GM18867 (cell line): Measurements from ENCODE around the gene HLA-C.
A peak's percentile ranks its signal among the peaks of the same experiment; 100 is the strongest.
"Not testable (repeated sequence)": the region's sequence is repeated elsewhere in the genome, so short reads cannot be mapped to it uniquely, and the experiment has no call there.

Source experiments
- ATAC-seq: cut with Tn5 transposase; IDR thresholded peaks from one replicate; pipeline ENCODE4 v1.9.1; 2021; ENCODE audit warnings: mild to moderate bottlenecking, moderate library complexity; ENCODE audit not compliant: unreplicated experiment

Gene HLA-C

DNA sequence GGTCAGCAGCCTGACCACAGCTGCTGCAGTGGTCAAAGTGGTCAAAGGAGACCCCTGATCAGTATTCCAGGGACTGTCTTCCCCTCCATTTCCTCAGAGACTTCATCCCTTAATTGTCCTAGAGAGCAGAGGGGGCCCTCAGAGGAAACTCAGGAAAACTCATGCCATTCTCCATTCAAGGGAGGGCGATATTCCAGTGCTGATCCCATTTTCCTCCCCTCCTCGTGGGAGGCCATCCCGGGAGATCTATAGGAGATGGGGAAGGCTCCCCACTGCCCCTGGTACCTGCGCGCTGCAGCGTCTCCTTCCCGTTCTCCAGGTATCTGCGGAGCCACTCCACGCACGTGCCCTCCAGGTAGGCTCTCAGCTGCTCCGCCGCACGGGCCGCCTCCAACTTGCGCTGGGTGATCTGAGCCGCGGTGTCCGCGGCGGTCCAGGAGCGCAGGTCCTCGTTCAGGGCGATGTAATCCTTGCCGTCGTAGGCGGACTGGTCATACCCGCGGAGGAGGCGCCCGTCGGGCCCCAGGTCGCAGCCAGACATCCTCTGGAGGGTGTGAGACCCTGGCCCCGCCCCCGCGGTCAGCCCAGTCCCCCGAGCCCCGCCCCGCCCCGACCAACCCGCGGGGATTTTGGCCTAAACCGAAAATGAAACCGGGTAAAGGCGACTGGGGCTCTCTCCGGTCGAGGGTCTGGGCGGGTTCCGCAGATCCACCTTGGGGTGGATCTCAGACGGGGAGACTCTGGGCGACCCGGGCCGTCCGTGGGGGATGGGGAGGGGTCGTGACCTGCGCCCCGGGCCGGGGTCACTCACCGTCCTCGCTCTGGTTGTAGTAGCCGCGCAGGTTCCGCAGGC, 878 bp downstream of the HLA-C start:
- peak; percentile 30 for ATAC-seq

DNA sequence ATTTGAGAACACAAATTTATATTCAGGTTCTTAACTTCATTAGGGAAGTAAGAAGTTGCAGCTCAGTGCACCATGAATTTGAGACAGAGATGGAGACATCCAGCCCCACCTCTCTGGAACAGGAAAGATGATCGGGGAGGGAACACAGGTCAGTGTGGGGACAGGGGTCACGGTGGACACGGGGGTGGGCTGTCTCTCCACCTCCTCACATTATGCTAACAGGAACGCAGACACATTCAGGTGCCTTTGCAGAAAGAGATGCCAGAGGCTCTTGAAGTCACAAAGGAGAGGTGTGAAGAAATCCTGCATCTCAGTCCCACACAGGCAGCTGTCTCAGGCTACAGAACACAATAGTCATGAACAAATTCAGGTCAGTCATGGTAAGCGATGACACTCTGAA, 3.1 kb downstream of the HLA-C start:
- no peak for ATAC-seq

- ATAC-seq: no peak
Measured at GRCh38 chr6:31268369-31268765, 3.5 kb downstream of the HLA-C start.

GRCh38 chr6:31267651-31268368, 4.1 kb downstream of the HLA-C start:
- no peak for ATAC-seq

DNA sequence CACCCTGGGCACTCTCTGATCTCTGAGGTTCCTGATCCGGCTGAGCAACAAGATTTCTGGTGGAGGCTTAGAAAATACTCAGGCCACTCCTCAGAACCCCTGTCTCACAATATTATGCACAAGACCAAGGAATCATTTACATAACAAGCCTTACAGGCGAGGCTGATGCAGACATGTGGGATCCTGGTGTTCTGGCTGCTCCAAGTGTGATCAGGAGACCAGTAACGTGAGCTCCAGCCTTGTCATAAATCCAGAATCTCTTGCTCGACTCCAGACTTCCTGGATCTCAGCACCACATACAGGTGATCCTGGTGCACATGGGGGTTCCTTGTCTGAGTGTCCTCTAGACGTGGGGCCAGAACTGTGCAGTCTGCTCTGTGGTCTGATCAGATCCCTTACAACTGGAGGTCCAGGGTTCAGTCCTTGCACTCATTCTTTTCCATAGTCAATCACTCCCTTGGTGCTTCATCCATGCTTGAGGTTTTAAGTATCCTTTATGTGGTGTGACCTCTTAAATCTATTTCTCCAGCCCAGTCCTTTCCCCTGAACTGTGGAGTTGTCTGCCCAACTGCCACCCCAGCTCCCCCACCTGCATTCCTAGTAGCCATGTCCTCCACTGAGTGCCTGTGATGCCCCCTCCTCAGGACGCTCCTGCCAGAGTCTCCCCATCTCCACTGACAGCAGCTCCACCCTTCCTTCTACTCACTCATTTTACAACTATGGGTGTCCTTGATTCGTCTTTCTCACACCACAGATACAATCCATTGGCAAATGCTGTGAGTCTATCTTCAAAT, 5.1 kb downstream of the HLA-C start:
- ATAC-seq: no peak

- ATAC-seq: no peak
Measured at GRCh38 chr6:31265926-31266325, 6.0 kb downstream of the HLA-C start.

GRCh38 chr6:31263346-31263933, 8.5 kb downstream of the HLA-C start:
- not testable (repeated sequence) for ATAC-seq

- not testable (repeated sequence) for ATAC-seq
Measured at GRCh38 chr6:31259995-31260394, 11.9 kb downstream of the HLA-C start.

DNA sequence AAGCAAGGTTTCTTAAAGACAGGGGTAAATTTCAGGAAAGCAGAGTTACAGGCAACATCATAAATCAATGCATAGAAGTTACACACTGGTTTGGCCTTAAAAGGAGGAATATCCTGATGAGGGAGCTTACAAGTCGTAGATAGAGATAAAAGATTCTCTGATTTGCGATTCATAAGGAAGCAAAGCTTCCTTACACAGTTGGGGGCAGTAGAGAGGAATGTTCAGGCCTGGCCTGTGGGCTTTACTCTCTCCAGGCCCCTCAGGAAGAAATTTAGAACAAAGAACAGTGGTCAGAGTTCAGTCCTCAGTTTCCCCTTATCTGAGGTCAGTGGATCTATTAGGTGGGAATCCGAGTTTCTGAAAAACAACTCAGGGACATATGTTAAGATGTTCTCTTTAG, 19.3 kb downstream of the HLA-C start:
- ATAC-seq: no peak

- ATAC-seq: no peak
Measured at GRCh38 chr6:31251261-31251660, 20.6 kb downstream of the HLA-C start.

DNA sequence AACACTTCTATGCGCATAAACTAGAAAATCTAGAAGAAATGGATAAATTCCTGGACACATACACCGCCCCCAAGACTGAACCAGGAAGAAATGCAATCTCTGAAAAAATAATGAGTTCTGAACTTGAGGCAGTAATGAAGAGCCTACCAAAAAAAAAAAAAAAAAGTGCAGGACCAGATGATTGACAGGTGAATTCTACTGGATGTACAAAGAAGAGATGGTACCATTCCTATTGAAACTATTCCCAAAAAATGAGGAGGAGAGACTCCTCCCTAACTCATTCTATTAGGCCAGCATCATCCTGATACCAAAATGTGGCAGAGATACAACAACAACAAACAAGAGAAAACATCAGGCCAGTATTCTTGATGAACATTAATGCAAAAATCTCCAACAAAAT, 22.7 kb downstream of the HLA-C start:
- no peak for ATAC-seq

DNA sequence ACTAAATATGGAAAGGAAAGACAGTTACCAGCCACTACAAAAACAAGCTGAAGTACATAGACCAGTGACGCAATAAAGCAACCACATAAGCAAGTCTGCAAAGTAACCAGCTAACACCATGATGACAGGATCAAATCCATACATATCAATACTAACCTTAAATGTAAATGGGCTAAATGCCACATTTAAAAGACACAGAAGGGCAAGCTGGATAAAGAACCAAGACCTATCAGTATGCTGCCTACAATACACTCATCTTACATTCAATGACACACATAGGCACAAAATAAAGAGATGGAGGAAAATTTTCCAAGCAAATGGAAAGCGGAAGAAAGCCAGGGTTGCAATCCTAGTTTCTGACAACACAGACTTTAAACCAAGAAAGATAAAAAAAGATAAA, 24.1 kb downstream of the HLA-C start:
- ATAC-seq: no peak

GRCh38 chr6:31246051-31246521, 25.8 kb downstream of the HLA-C start:
- no peak for ATAC-seq

DNA sequence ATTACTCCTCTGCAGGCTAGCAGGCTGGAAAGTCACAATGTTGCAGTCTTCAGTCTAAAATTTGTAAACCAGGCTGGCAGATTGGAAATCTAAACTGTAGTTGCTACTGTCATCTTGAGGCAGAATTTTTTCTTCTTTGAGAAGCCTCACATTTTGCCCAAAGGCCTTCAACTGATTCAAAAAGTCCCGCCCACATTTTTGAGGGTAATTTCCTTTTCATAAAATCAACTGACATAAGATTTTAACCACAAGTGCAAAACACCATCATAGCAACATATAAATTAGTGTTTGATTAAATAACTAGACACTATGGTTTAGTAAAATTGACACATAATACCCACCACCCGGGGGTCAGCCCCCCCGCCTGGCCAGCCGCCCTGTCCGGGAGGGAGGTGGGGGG, 28.4 kb downstream of the HLA-C start:
- no peak for ATAC-seq

DNA sequence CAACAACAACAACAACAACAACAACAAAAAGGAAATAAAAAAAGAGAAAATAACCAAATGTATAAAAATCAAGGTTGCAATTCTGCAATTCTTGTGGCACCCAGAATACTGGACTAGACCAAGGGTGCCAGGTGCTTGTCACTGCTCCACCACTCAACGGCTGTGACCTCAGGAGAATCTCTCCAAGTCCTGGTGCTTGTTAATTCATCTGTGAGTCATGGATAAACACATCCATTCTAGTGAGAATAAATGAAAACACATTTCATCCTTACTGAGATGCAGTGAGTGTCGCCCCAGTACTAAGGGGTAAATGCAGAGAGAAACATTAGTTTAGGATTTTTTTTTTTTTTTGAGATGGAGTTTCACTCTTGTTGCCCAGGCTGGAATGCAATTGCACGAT, 32.0 kb downstream of the HLA-C start:
- no peak for ATAC-seq

GRCh38 chr6:31234101-31234500, 37.8 kb downstream of the HLA-C start:
- not testable (repeated sequence) for ATAC-seq

GRCh38 chr6:31228476-31228875, 43.4 kb downstream of the HLA-C start:
- ATAC-seq: no peak

GRCh38 chr6:31227143-31227542, 44.7 kb downstream of the HLA-C start:
- no peak for ATAC-seq

DNA sequence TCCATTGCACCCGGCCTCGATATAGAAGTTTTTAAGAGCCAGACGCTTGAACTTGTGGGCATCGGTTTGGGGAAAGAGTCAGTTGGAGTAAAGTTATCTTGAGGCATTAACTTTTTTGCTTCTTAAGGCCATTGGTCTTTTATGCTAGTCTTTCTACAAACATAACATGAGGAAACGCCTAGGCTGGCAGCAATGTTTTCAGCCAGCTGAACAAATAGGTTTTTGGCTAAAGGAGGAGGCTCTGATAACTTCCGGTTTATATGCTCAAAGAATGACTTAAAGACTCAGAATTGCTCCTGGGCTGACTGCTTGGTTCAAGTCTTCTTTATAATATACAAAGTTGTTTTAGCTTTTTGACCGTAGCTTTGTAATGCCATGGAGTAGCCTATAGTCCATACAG, 46.2 kb downstream of the HLA-C start:
- no peak for ATAC-seq

- no peak for ATAC-seq
Measured at GRCh38 chr6:31222496-31222895, 49.4 kb downstream of the HLA-C start.
